Erythroblast (primary cell): ENCODE data around the gene ANKRD18A.

Experiments
- GATA1 ChIP-seq: IDR thresholded peaks from 2 replicates; pipeline ENCODE4 v1.6.1; 2011; ENCODE audit warnings: low read depth, mild to moderate bottlenecking, control low read depth, low read length, moderate library complexity
- POLR2A ChIP-seq: IDR thresholded peaks from 2 replicates; pipeline ENCODE4 v1.6.1; 2011; ENCODE audit warnings: mild to moderate bottlenecking, low read length

DNA sequence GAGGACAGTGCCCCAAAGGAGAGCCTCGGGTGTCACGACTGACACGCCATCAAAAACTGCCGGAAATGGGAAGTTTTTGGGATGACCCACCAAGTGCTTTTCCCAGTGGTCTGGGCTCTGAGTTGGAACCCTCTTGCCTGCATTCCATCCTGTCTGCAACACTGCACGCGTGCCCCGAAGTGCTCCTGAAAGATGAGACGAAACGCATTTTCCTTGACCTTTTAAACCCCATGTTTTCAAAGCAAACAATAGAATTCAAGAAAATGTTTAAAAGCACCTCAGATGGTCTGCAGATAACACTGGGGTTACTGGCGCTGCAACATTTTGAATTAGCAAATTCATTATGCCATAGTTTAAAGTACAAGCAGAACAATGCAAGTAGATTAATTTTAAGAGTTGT is 92.9 kb downstream of the ANKRD18A start:
- TF ChIP-seq POLR2A: no peak
- no peak for TF ChIP-seq GATA1
